Activated T-helper 2 cell treated with anti-CD3 and anti-CD28 coated beads, Interferon-gamma antibody, Interleukin-2, Interleukin-4, amounts not matched to agents 10 μg/mL and 5 μg/mL and 100 μg/mL, durations not matched to agents 14 hours and 24 hours and 36 hours (primary cell): ENCODE results near the gene DAAM2. TPM values are rescaled to one million over a fixed set of nuclear protein-coding genes. Genes with fewer than 3 reads are reported as not detected.

ENCODE experiments used
- DNase-seq: peaks from one replicate; pipeline ENCODE4 v3.0.0; 2021; ENCODE audit warnings: low spot score
- H3K27ac Mint-ChIP-seq: one replicate; pipeline ENCODE4 v1.8.0; 2021; ENCODE audit warnings: mixed read lengths
- H3K27me3 Mint-ChIP-seq: one replicate; pipeline ENCODE4 v1.8.0; 2021; ENCODE audit warnings: low read depth, mixed read lengths
- H3K36me3 Mint-ChIP-seq: one replicate; pipeline ENCODE4 v1.8.0; 2021; ENCODE audit warnings: low read depth, mixed read lengths
- H3K4me1 Mint-ChIP-seq: one replicate; pipeline ENCODE4 v1.8.0; 2021; ENCODE audit warnings: low read depth, mixed read lengths
- H3K4me3 Mint-ChIP-seq: one replicate; pipeline ENCODE4 v1.8.0; 2021; ENCODE audit warnings: low read depth, mild to moderate bottlenecking, moderate library complexity, mixed read lengths
- H3K9me3 Mint-ChIP-seq: one replicate; pipeline ENCODE4 v1.8.0; 2021; ENCODE audit warnings: mixed read lengths
- intact Hi-C: fragments of 100-400 bp; cut with micrococcal nuclease; formaldehyde crosslinking; loops from one replicate; pipeline ENCODE4 v1.15.1; 2023
- total RNA-seq: library from RNA; stranded (reverse); gene quantifications from 2 replicates; pipeline ENCODE4 v1.2.3, GENCODE V29; 2022

Gene DAAM2
- total RNA-seq, 1 donor from 2014 or later = not detected

- H3K27ac Mint-ChIP-seq = no peak overlapping the region
- H3K4me3 Mint-ChIP-seq = no peak overlapping the region
- no peak for DNase-seq
- no peaks in the 10 kb centered on the region for H3K4me1 Mint-ChIP-seq
- intact Hi-C loops = no loop called here
- H3K27me3 Mint-ChIP-seq = no peaks in the 10 kb centered on the region
- H3K36me3 Mint-ChIP-seq = no peaks in the 10 kb centered on the region
- no peaks in the 10 kb centered on the region for H3K9me3 Mint-ChIP-seq
Observed at GRCh38 chr6:39848171-39848570, 56.0 kb downstream of the DAAM2 start.

- no peaks in the 10 kb centered on the region for H3K36me3 Mint-ChIP-seq
- no peaks in the 10 kb centered on the region for H3K9me3 Mint-ChIP-seq
- no peak for DNase-seq
- H3K27me3 Mint-ChIP-seq = no peaks in the 10 kb centered on the region
- intact Hi-C loops = no loop called here
- H3K27ac Mint-ChIP-seq = no peak overlapping the region
- H3K4me1 Mint-ChIP-seq = no peaks in the 10 kb centered on the region
- no peak overlapping the region for H3K4me3 Mint-ChIP-seq
Observed at GRCh38 chr6:39849228-39849627, 57.1 kb downstream of the DAAM2 start.

GRCh38 chr6:39849764-39850163 is 57.6 kb downstream of the DAAM2 start:
- Mint-ChIP-seq H3K4me3 (no peak overlapping the region), H3K9me3 (no peaks in the 10 kb centered on the region), H3K36me3 (no peaks in the 10 kb centered on the region), H3K4me1 (no peaks in the 10 kb centered on the region), H3K27me3 (no peaks in the 10 kb centered on the region), H3K27ac (no peak overlapping the region)
- DNase-seq = no peak
- intact Hi-C loops = no loop called here

- Mint-ChIP-seq H3K4me1 (no peaks in the 10 kb centered on the region), H3K4me3 (no peak overlapping the region), H3K27ac (no peak overlapping the region), H3K27me3 (no peaks in the 10 kb centered on the region), H3K9me3 (no peaks in the 10 kb centered on the region), H3K36me3 (no peaks in the 10 kb centered on the region)
- no peak for DNase-seq
- intact Hi-C loops = no loop called here
Observed at GRCh38 chr6:39850736-39851297, 58.6 kb downstream of the DAAM2 start.

- Mint-ChIP-seq H3K9me3 (no peaks in the 10 kb centered on the region), H3K27ac (no peak overlapping the region), H3K4me3 (no peak overlapping the region)
Observed at GRCh38 chr6:39851331-39851730, 59.2 kb downstream of the DAAM2 start.

GRCh38 chr6:39852324-39852723 is 60.1 kb downstream of the DAAM2 start:
- no peaks in the 10 kb centered on the region for H3K27me3 Mint-ChIP-seq
- no peak overlapping the region for H3K27ac Mint-ChIP-seq
- no peaks in the 10 kb centered on the region for H3K4me1 Mint-ChIP-seq
- no peak overlapping the region for H3K4me3 Mint-ChIP-seq
- no peaks in the 10 kb centered on the region for H3K36me3 Mint-ChIP-seq
- no peak for DNase-seq
- H3K9me3 Mint-ChIP-seq = no peaks in the 10 kb centered on the region
- intact Hi-C loops = no loop called here

More at GRCh38 chr6:39851331-39851730, 59.2 kb downstream of the DAAM2 start:
- intact Hi-C loops = no loop called here
- no peaks in the 10 kb centered on the region for H3K4me1 Mint-ChIP-seq
- no peaks in the 10 kb centered on the region for H3K36me3 Mint-ChIP-seq
- DNase-seq = no peak
- no peaks in the 10 kb centered on the region for H3K27me3 Mint-ChIP-seq

GRCh38 chr6:39853604-39854003 is 61.4 kb downstream of the DAAM2 start:
- no peak overlapping the region for H3K27ac Mint-ChIP-seq
- no peaks in the 10 kb centered on the region for H3K9me3 Mint-ChIP-seq
- no peaks in the 10 kb centered on the region for H3K4me1 Mint-ChIP-seq
- intact Hi-C loops = no loop called here
- no peaks in the 10 kb centered on the region for H3K36me3 Mint-ChIP-seq
- H3K4me3 Mint-ChIP-seq = no peak overlapping the region
- no peaks in the 10 kb centered on the region for H3K27me3 Mint-ChIP-seq
- DNase-seq = no peak

- Mint-ChIP-seq H3K36me3 (no peaks in the 10 kb centered on the region), H3K4me1 (no peaks in the 10 kb centered on the region), H3K4me3 (no peak overlapping the region), H3K27me3 (no peaks in the 10 kb centered on the region), H3K27ac (no peak overlapping the region), H3K9me3 (no peaks in the 10 kb centered on the region)
- intact Hi-C loops = no loop called here
- DNase-seq = no peak
Observed at GRCh38 chr6:39855356-39855995, 63.3 kb downstream of the DAAM2 start.

- H3K4me3 Mint-ChIP-seq = no peak overlapping the region
- H3K27me3 Mint-ChIP-seq = no peaks in the 10 kb centered on the region
- no peaks in the 10 kb centered on the region for H3K9me3 Mint-ChIP-seq
- no peaks in the 10 kb centered on the region for H3K4me1 Mint-ChIP-seq
- DNase-seq = no peak
- no peaks in the 10 kb centered on the region for H3K36me3 Mint-ChIP-seq
- intact Hi-C loops = no loop called here
- H3K27ac Mint-ChIP-seq = no peak overlapping the region
Observed at GRCh38 chr6:39859025-39859424, 66.8 kb downstream of the DAAM2 start.

- Mint-ChIP-seq H3K9me3 (no peaks in the 10 kb centered on the region), H3K27me3 (no peaks in the 10 kb centered on the region), H3K27ac (no peak overlapping the region), H3K36me3 (no peaks in the 10 kb centered on the region), H3K4me3 (no peak overlapping the region), H3K4me1 (no peaks in the 10 kb centered on the region)
- intact Hi-C loops = no loop called here
- no peak for DNase-seq
Observed at GRCh38 chr6:39861663-39862062, 69.5 kb downstream of the DAAM2 start.

GRCh38 chr6:39865011-39865888 is 73.1 kb downstream of the DAAM2 start:
- no peaks in the 10 kb centered on the region for H3K27me3 Mint-ChIP-seq
- no peak overlapping the region for H3K4me3 Mint-ChIP-seq
- no peaks in the 10 kb centered on the region for H3K4me1 Mint-ChIP-seq
- DNase-seq = peak; percentile 31
- intact Hi-C loops = no loop called here
- no peak overlapping the region for H3K27ac Mint-ChIP-seq
- H3K36me3 Mint-ChIP-seq = no peaks in the 10 kb centered on the region
- no peaks in the 10 kb centered on the region for H3K9me3 Mint-ChIP-seq

GRCh38 chr6:39867592-39867991 is 75.4 kb downstream of the DAAM2 start:
- Mint-ChIP-seq H3K27ac (no peak overlapping the region), H3K4me1 (no peaks in the 10 kb centered on the region), H3K36me3 (no peaks in the 10 kb centered on the region), H3K27me3 (no peaks in the 10 kb centered on the region), H3K4me3 (no peak overlapping the region), H3K9me3 (no peaks in the 10 kb centered on the region)
- no peak for DNase-seq
- intact Hi-C loops = no loop called here

- H3K9me3 Mint-ChIP-seq = no peaks in the 10 kb centered on the region
Observed at GRCh38 chr6:39870950-39871349, 78.8 kb downstream of the DAAM2 start.

More at GRCh38 chr6:39870950-39871349, 78.8 kb downstream of the DAAM2 start:
- no peaks in the 10 kb centered on the region for H3K4me1 Mint-ChIP-seq
- no peak for DNase-seq
- peaks cover 2% of the 10 kb centered on the region for H3K27me3 Mint-ChIP-seq
- no peak overlapping the region for H3K4me3 Mint-ChIP-seq
- H3K27ac Mint-ChIP-seq = no peak overlapping the region
- no peaks in the 10 kb centered on the region for H3K36me3 Mint-ChIP-seq
- intact Hi-C loops = no loop called here
